Transverse colon (tissue), 4 donors: ENCODE data around the gene SPECC1. TPM values are rescaled to one million over a fixed set of nuclear protein-coding genes. Genes with fewer than 3 reads are reported as not detected.

Experiments
- DNase-seq: peaks from one replicate; pipeline ENCODE4 v3.0.0-alpha.2; 2019
- H3K27ac ChIP-seq, 4 donors: fragments of 200-600 bp; sonication (generic); 2 replicates each; pipeline ENCODE4 v1.5.1; 2016 to 2018; ENCODE audit warnings: inconsistent platforms in 4 of 4
- H3K27me3 ChIP-seq: fragments of 200-600 bp; sonication (generic); 2 replicates; pipeline ENCODE4 v1.5.1; 2017; ENCODE audit warnings: inconsistent platforms
- H3K36me3 ChIP-seq, 4 donors: fragments of 200-600 bp; sonication (generic); 2 replicates each; pipeline ENCODE4 v1.5.1; 2017 to 2019; ENCODE audit warnings: inconsistent platforms in 4 of 4
- H3K4me1 ChIP-seq, 4 donors: fragments of 200-600 bp; sonication (generic); 2 replicates each; pipeline ENCODE4 v1.5.1; 2017 to 2020; ENCODE audit warnings: inconsistent platforms in 4 of 4
- H3K4me3 ChIP-seq, 4 donors: fragments of 200-600 bp; sonication (generic); 1 replicate in 1 of 4; 2 replicates in 3 of 4; pipeline versions ENCODE4 v1.5.1 to v1.6.1; 2017 to 2019; ENCODE audit warnings: inconsistent platforms in 4 of 4
- H3K9me3 ChIP-seq, 2 donors: fragments of 200-600 bp; sonication (generic); 2 replicates each; pipeline ENCODE4 v1.5.1; 2017 to 2019; ENCODE audit warnings: inconsistent platforms in 2 of 2
- CTCF ChIP-seq, 5 experiments: fragments of 200-600 bp in 3 of 5; fragments of 450-650 bp in 2 of 5; sonication (generic) in 3 of 5; IDR thresholded peaks; 1 replicate in 2 of 5; 2 replicates in 3 of 5; pipeline ENCODE4 v1.5.1; 2016 to 2017; ENCODE audit warnings: antibody characterized with exemption in 5 of 5, inconsistent platforms in 3 of 5, mild to moderate bottlenecking in 2 of 5, moderate library complexity in 1 of 5
- EP300 ChIP-seq: sonication (generic); formaldehyde crosslinking; IDR thresholded peaks from one replicate; pipeline ENCODE4 v1.6.1; 2017; ENCODE audit warnings: antibody characterized with exemption, low read depth
- POLR2A ChIP-seq: fragments of 450-650 bp; IDR thresholded peaks from one replicate; pipeline ENCODE4 v1.6.1; 2016; ENCODE audit warnings: antibody characterized with exemption, mild to moderate bottlenecking, moderate library complexity
- POLR2AphosphoS5 ChIP-seq, 3 donors: sonication (generic); formaldehyde crosslinking; IDR thresholded peaks; one replicate each; pipeline ENCODE4 v1.6.1; 2016; ENCODE audit warnings: antibody characterized with exemption in 3 of 3
- WGBS, 2 donors: methylation state at CpG; one replicate each; pipeline ENCODE4 v1.1.5; 2018; ENCODE audit warnings: low coverage in 1 of 2; 5-methylcytosine and 5-hydroxymethylcytosine counted together
- in situ Hi-C, 4 donors: fragments of 200-750 bp; cut with MboI; loops; one replicate each; pipeline versions ENCODE4 v1.15.0 to v1.15.1; 2017; ENCODE audit warnings: low sequenced_read_pairs in 3 of 4, low pct_ligation_motif_present in 1 of 4, low pct_unique_long_range_greater_than_20kb in 1 of 4
- intact Hi-C: fragments of 100-400 bp; cut with DNase I; formaldehyde crosslinking; loops from one replicate; pipeline ENCODE4 v1.15.1; 2023; ENCODE audit warnings: low total_unique reads
- total RNA-seq, 4 donors: library from RNA; depleted of rRNA; stranded (reverse); fragments of >200 nt; gene quantifications; one replicate each; pipeline ENCODE4 v1.1.0, GENCODE V29; 2016

Gene SPECC1
- total RNA-seq, 4 donors from 2014 or later: 117 to 141 (median 125) TPM

- in situ Hi-C loops (loop anchor here in 1 of 4 donors (10.0 kb wide), 1 partner anchor 64 kb away; no protein-coding TSS in a partner anchor), intact Hi-C loops (no loop called here)
- Histone ChIP-seq H3K27ac (no peak overlapping the region), H3K27me3 (no peaks in the 10 kb centered on the region), H3K4me1 (peaks cover 0 to 22% (median 8%) of the 10 kb centered on the region in 4 donors), H3K36me3 (no peaks in the 10 kb centered on the region), H3K9me3 (no peaks in the 10 kb centered on the region), H3K4me3 (no peak overlapping the region)
- WGBS, 2 donors: 71 to 90% methylated on average over 2 to 5 of the region's 5 CpGs
- no peak for DNase-seq
- TF ChIP-seq CTCF (IDR thresholded peaks at IDR 0.05) (no peak), EP300 (no peak), POLR2A (no peak), POLR2AphosphoS5 (IDR thresholded peaks at IDR 0.05) (no peak)
Measured at GRCh38 chr17:20151174-20151573, 142.0 kb downstream of the SPECC1 start.

- intact Hi-C loops (no loop called here), in situ Hi-C loops (loop anchor here in 1 of 4 donors (10.0 kb wide), 1 partner anchor 62 kb away; no protein-coding TSS in a partner anchor)
- no peaks in the 10 kb centered on the region for H3K36me3 ChIP-seq
- H3K27me3 ChIP-seq: no peaks in the 10 kb centered on the region
- TF ChIP-seq CTCF (IDR thresholded peaks at IDR 0.05): no peak
- TF ChIP-seq POLR2A: no peak
- TF ChIP-seq POLR2AphosphoS5 (IDR thresholded peaks at IDR 0.05): no peak
- no peak for TF ChIP-seq EP300
- 78 to 83% methylated on average over 1 to 2 of the region's 2 CpGs for WGBS, 2 donors
- no peak overlapping the region for H3K4me3 ChIP-seq
- no peaks in the 10 kb centered on the region for H3K9me3 ChIP-seq
- H3K27ac ChIP-seq: peak overlapping the region in 3 of 4 donors; percentile 11 to 65 (median 55)
- DNase-seq: peak; percentile 11
- peaks cover 0 to 30% (median 13%) of the 10 kb centered on the region in 4 donors for H3K4me1 ChIP-seq
Measured at GRCh38 chr17:20153231-20153630, 144.1 kb downstream of the SPECC1 start.

GRCh38 chr17:20154286-20155000 is 145.3 kb downstream of the SPECC1 start:
- 89 to 95% methylated on average over 7 to 11 of the region's 11 CpGs for WGBS, 2 donors
- H3K4me3 ChIP-seq: no peak overlapping the region
- no peak overlapping the region for H3K27ac ChIP-seq
- H3K36me3 ChIP-seq: no peaks in the 10 kb centered on the region
- in situ Hi-C loops: loop anchor here in 1 of 4 donors (10.0 kb wide), 1 partner anchor 60 kb away; no protein-coding TSS in a partner anchor
- H3K4me1 ChIP-seq: peaks cover 0 to 30% (median 13%) of the 10 kb centered on the region in 4 donors
- no peak for TF ChIP-seq CTCF (IDR thresholded peaks at IDR 0.05)
- TF ChIP-seq EP300: no peak
- no peak for TF ChIP-seq POLR2A
- no peak for TF ChIP-seq POLR2AphosphoS5 (IDR thresholded peaks at IDR 0.05)
- intact Hi-C loops: no loop called here
- DNase-seq: no peak
- no peaks in the 10 kb centered on the region for H3K9me3 ChIP-seq
- no peaks in the 10 kb centered on the region for H3K27me3 ChIP-seq

- H3K36me3 ChIP-seq: no peaks in the 10 kb centered on the region
- TF ChIP-seq POLR2AphosphoS5 (IDR thresholded peaks at IDR 0.05) (peak; percentile 50 to 86 (median 63)), CTCF (IDR thresholded peaks at IDR 0.05) (no peak), POLR2A (peak; percentile 86)
- no peaks in the 10 kb centered on the region for H3K27me3 ChIP-seq
- H3K27ac ChIP-seq: peak overlapping the region; percentile 84 to 92 (median 86)
- peaks cover 0 to 30% (median 13%) of the 10 kb centered on the region in 4 donors for H3K4me1 ChIP-seq
- WGBS, 2 donors: 11 to 38% methylated on average over 17 to 59 of the region's 69 CpGs
- H3K4me3 ChIP-seq: peak overlapping the region; percentile 59 to 82 (median 66)
- no peaks in the 10 kb centered on the region for H3K9me3 ChIP-seq
- in situ Hi-C loops (loop anchor here in 1 of 4 donors (10.0 kb wide), 1 partner anchor 59 kb away; no protein-coding TSS in a partner anchor), intact Hi-C loops (no loop called here)
- DNase-seq: peak; percentile 99
Measured at GRCh38 chr17:20155258-20156195, 146.4 kb downstream of the SPECC1 start.
